ENCODE measurements around the gene DBP. TPM values are rescaled to one million over a fixed set of nuclear protein-coding genes. Genes with fewer than 3 reads are reported as not detected.

Gene DBP
- total and polyA plus RNA-seq, 2 of the 13 experiments (the other 11 are each of a cell fraction or from before 2014, with no cell fraction given): 1.7 to 5.8 TPM

- H3K4me3 ChIP-seq (replicated peaks in 1 of 3; ENCODE audit: insufficient read depth in 1 of 3, low read depth in 2 of 3, low read length in 3 of 3): no peak overlapping the region
- WGBS (ENCODE audit: low lambda C conversion rate): 69% methylated on average over 5 of the region's 39 CpGs
- in situ Hi-C loops (cut with HindIII; ENCODE audit: extremely low pct_ligation_motif_present, low pct_unique_long_range_greater_than_20kb): no loop called here
- intact Hi-C loops (cut with micrococcal nuclease; ENCODE audit: unreplicated experiment): no loop called here
- ChIA-PET POLR2A (interaction anchor here (1.0 kb wide), 1 partner anchor 24 kb away, joined by 3 read pairs; no protein-coding TSS in a partner anchor), CTCF (ENCODE audit: low intra/inter-chr PET ratio, low total read pairs) (no interaction called here)
- no peaks in the 10 kb centered on the region for H3K27me3 ChIP-seq (ENCODE audit: control insufficient read depth in 1 of 2, insufficient read depth in 2 of 2, low read length in 2 of 2)
- DNase-seq (ENCODE audit: low spot score) (no peak), ATAC-seq (peak; percentile 33), FAIRE-seq (no peak)
- peaks cover 35% of the 10 kb centered on the region for H4K20me1 ChIP-seq (ENCODE audit: insufficient read depth, low read length)
- peaks cover 21% of the 10 kb centered on the region for H3K79me2 ChIP-seq (ENCODE audit: insufficient read depth, low read length)
- H3K27ac ChIP-seq (ENCODE audit: extremely low read length, insufficient read depth, low read length): no peak overlapping the region
- no peaks in the 10 kb centered on the region for H3K9me3 ChIP-seq (ENCODE audit: low read length)
- H3K36me3 ChIP-seq (replicated peaks in 1 of 2; ENCODE audit: control insufficient read depth in 1 of 2, insufficient read depth in 2 of 2, low read length in 2 of 2): peaks cover 15 to 28% of the 10 kb centered on the region in 2 experiments
- H3K9ac ChIP-seq (ENCODE audit: insufficient read depth, low read depth, low read length): no peak overlapping the region
- H3K4me2 ChIP-seq (ENCODE audit: low read depth, low read length): no peak overlapping the region
- BruUV-seq (replicated peaks): no TSS peak
- H3K4me1 ChIP-seq (ENCODE audit: insufficient read depth, low read length): peaks cover 45% of the 10 kb centered on the region
- H2AFZ ChIP-seq (ENCODE audit: low read length): no peak overlapping the region
- TF ChIP-seq GZF1 (CRISPR knock-in tag; IDR thresholded peaks at IDR 0.05) (no peak), POGZ (CRISPR knock-in tag; IDR thresholded peaks at IDR 0.05) (no peak), ZNF629 (CRISPR knock-in tag; conservative IDR thresholded peaks at IDR 0.05) (no peak), ZMAT5 (CRISPR knock-in tag; IDR thresholded peaks at IDR 0.05; ENCODE audit: borderline replicate concordance, low read depth) (no peak), RBFOX2 (IDR thresholded peaks at IDR 0.05; ENCODE audit: low read depth, low read length) (peak; percentile 51; the same call in 1 of the 2 replicates), GFI1 (CRISPR knock-in tag; IDR thresholded peaks at IDR 0.05; ENCODE audit: borderline replicate concordance) (no peak), SNAPC4 (CRISPR knock-in tag; IDR thresholded peaks at IDR 0.05) (no peak), HNRNPL (IDR thresholded peaks at IDR 0.05; ENCODE audit: low read depth, low read length) (0 out of 2 replicates have a peak, but pooled peaks have one; percentile 20), PCBP1 (IDR thresholded peaks at IDR 0.05; ENCODE audit: borderline replicate concordance, low read depth, low read length) (no peak), POLR2AphosphoS2 (IDR thresholded peaks at IDR 0.05; ENCODE audit: low read depth, low read length) (0 out of 2 replicates have a peak, but pooled peaks have one; percentile 16), GLI4 (CRISPR knock-in tag; IDR thresholded peaks at IDR 0.05; ENCODE audit: borderline replicate concordance) (no peak), FOXP4 (CRISPR knock-in tag; IDR thresholded peaks at IDR 0.05) (no peak), ZNF260 (CRISPR knock-in tag; IDR thresholded peaks at IDR 0.05; ENCODE audit: borderline replicate concordance, low read depth) (no peak), TSC22D2 (CRISPR knock-in tag; IDR thresholded peaks at IDR 0.05; ENCODE audit: borderline replicate concordance) (no peak)
- TF ChIP-seq, protein P1, sequence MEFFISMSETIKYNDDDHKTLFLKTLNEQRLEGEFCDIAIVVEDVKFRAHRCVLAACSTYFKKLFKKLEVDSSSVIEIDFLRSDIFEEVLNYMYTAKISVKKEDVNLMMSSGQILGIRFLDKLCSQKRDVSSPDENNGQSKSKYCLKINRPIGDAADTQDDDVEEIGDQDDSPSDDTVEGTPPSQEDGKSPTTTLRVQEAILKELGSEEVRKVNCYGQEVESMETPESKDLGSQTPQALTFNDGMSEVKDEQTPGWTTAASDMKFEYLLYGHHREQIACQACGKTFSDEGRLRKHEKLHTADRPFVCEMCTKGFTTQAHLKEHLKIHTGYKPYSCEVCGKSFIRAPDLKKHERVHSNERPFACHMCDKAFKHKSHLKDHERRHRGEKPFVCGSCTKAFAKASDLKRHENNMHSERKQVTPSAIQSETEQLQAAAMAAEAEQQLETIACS (CRISPR knock-in tag; IDR thresholded peaks at IDR 0.05): no peak
These were observed 23.9 kb downstream of the DBP start for GRCh38 chr19:48613024-48613851.

Measured in HepG2 (cell line).